H1 (cell line): ENCODE results near the gene LGALS3. TPM values are rescaled to one million over a fixed set of nuclear protein-coding genes. Genes with fewer than 3 reads are reported as not detected.

Experiments used
- ATF2 ChIP-seq: IDR thresholded peaks from 2 replicates; pipeline ENCODE4 v1.6.1; 2012; ENCODE audit warnings: low read length, inconsistent platforms
- BACH1 ChIP-seq: IDR thresholded peaks from 2 replicates; pipeline ENCODE4 v1.6.1; 2012; ENCODE audit warnings: low read length, improper control_type of control experiment
- CEBPB ChIP-seq: IDR thresholded peaks from 2 replicates; pipeline ENCODE4 v1.6.1; 2012; ENCODE audit warnings: low read depth, low read length
- EGR1 ChIP-seq: IDR thresholded peaks from 2 replicates; pipeline ENCODE4 v1.6.1; 2011; ENCODE audit warnings: low read depth, low read length, borderline replicate concordance
- KDM1A ChIP-seq: fragments of 200-600, 300-600 bp; sonication (generic); IDR thresholded peaks from 2 replicates; pipeline ENCODE4 v1.7.1; 2016; ENCODE audit warnings: mild to moderate bottlenecking, low read length, borderline replicate concordance
- TBP ChIP-seq: IDR thresholded peaks from 2 replicates; pipeline ENCODE4 v1.6.1; 2011; ENCODE audit warnings: low read depth, low read length, improper control_type of control experiment
- polyA plus RNA-seq, 7 experiments: library from polyadenylated mRNA; depleted of rRNA in 3 of 7; stranded (reverse) in 5 of 7; unstranded in 2 of 7; fragments of >200 nt in 5 of 7; fragments of 200-250 nt in 2 of 7; gene quantifications; 1 replicate in 5 of 7; 2 replicates in 1 of 7; 4 replicates in 1 of 7; pipeline versions ENCODE4 v1.2.1 to v1.2.3, GENCODE V29; 2011 to 2013; ENCODE audit warnings: missing spikeins in 2 of 7, mixed read lengths in 2 of 7
- total RNA-seq: library from RNA; stranded (reverse); fragmentation: NEBNext Ultra II Directional; extraction: Animal tissue kit (Norgen Biotek cat#: 25700); gene quantifications from 2 replicates; pipeline ENCODE4 v1.2.1, GENCODE V29; 2021

Gene LGALS3
- total and polyA plus RNA-seq, 2 of the 8 experiments (the other 6 are each of a cell fraction or from before 2014, with no cell fraction given), result 9.7 to 14.5 TPM

- no peak for TF ChIP-seq TBP
- TF ChIP-seq KDM1A, result no peak
- TF ChIP-seq CEBPB, result no peak
- no peak for TF ChIP-seq ATF2
- no peak for TF ChIP-seq BACH1
- no peak for TF ChIP-seq EGR1
These were observed 3.6 kb upstream of the LGALS3 start (continued) for GRCh38 chr14:55125403-55125802.
